ENCODE measurements around the gene ALDH2. TPM values are rescaled to one million over a fixed set of nuclear protein-coding genes. Genes with fewer than 3 reads are reported as not detected.

The ALDH2 gene
- total RNA-seq, 1 experiment from 2014 or later: not detected

GRCh38 chr12:111784953-111785352 lies 18.2 kb downstream of the ALDH2 start:
- Mint-ChIP-seq H3K9me3 (ENCODE audit: unreplicated experiment) (no peaks in the 10 kb centered on the region), H3K27ac (ENCODE audit: low read depth, unreplicated experiment) (no peak overlapping the region), H3K27me3 (ENCODE audit: insufficient read depth, unreplicated experiment) (no peaks in the 10 kb centered on the region), H3K4me3 (ENCODE audit: unreplicated experiment) (no peak overlapping the region), H3K36me3 (ENCODE audit: insufficient read depth, unreplicated experiment) (no peaks in the 10 kb centered on the region), H3K4me1 (ENCODE audit: insufficient read depth, unreplicated experiment) (peaks cover 19% of the 10 kb centered on the region)
- TF ChIP-seq, protein P1, sequence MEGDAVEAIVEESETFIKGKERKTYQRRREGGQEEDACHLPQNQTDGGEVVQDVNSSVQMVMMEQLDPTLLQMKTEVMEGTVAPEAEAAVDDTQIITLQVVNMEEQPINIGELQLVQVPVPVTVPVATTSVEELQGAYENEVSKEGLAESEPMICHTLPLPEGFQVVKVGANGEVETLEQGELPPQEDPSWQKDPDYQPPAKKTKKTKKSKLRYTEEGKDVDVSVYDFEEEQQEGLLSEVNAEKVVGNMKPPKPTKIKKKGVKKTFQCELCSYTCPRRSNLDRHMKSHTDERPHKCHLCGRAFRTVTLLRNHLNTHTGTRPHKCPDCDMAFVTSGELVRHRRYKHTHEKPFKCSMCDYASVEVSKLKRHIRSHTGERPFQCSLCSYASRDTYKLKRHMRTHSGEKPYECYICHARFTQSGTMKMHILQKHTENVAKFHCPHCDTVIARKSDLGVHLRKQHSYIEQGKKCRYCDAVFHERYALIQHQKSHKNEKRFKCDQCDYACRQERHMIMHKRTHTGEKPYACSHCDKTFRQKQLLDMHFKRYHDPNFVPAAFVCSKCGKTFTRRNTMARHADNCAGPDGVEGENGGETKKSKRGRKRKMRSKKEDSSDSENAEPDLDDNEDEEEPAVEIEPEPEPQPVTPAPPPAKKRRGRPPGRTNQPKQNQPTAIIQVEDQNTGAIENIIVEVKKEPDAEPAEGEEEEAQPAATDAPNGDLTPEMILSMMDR (IDR thresholded peaks at IDR 0.05; ENCODE audit: unreplicated experiment): no peak
- intact Hi-C loops (cut with micrococcal nuclease): no loop called here
- POLR2A ChIA-PET: interaction anchor here (1.0 to 2.1 kb wide), 4 partner anchors 10 to 28 kb away, joined by 3 to 14 read pairs (median 5); no protein-coding TSS in a partner anchor
- CTCF ChIA-PET: interaction anchor here (0.6 to 6.5 kb wide), 7 partner anchors 10 to 388 kb away, joined by 3 to 44 read pairs (median 3); no protein-coding TSS in a partner anchor
- BruUV-seq (replicated peaks): no TSS peak
- DNase-seq (ENCODE audit: unreplicated experiment): no peak

GRCh38 chr12:111785651-111786050 lies 18.9 kb downstream of the ALDH2 start:
- POLR2A ChIA-PET: interaction anchor here (0.6 to 2.1 kb wide), 5 partner anchors 11 to 139 kb away, joined by 3 to 14 read pairs (median 4); no protein-coding TSS in a partner anchor
- peak; percentile 48 for DNase-seq (ENCODE audit: unreplicated experiment)
- H3K9me3 Mint-ChIP-seq (ENCODE audit: unreplicated experiment): no peaks in the 10 kb centered on the region
- CTCF ChIA-PET: interaction anchor here (0.6 to 6.5 kb wide), 9 partner anchors 10 to 389 kb away, joined by 3 to 44 read pairs (median 3); no protein-coding TSS in a partner anchor
- no peak overlapping the region for H3K27ac Mint-ChIP-seq (ENCODE audit: low read depth, unreplicated experiment)
- H3K27me3 Mint-ChIP-seq (ENCODE audit: insufficient read depth, unreplicated experiment): no peaks in the 10 kb centered on the region
- TF ChIP-seq, protein P1 (IDR thresholded peaks at IDR 0.05; ENCODE audit: unreplicated experiment): no peak
- BruUV-seq (replicated peaks): no TSS peak
- peaks cover 14% of the 10 kb centered on the region for H3K4me1 Mint-ChIP-seq (ENCODE audit: insufficient read depth, unreplicated experiment)
- intact Hi-C loops (cut with micrococcal nuclease): no loop called here
- no peaks in the 10 kb centered on the region for H3K36me3 Mint-ChIP-seq (ENCODE audit: insufficient read depth, unreplicated experiment)
- H3K4me3 Mint-ChIP-seq (ENCODE audit: unreplicated experiment): no peak overlapping the region

DNA sequence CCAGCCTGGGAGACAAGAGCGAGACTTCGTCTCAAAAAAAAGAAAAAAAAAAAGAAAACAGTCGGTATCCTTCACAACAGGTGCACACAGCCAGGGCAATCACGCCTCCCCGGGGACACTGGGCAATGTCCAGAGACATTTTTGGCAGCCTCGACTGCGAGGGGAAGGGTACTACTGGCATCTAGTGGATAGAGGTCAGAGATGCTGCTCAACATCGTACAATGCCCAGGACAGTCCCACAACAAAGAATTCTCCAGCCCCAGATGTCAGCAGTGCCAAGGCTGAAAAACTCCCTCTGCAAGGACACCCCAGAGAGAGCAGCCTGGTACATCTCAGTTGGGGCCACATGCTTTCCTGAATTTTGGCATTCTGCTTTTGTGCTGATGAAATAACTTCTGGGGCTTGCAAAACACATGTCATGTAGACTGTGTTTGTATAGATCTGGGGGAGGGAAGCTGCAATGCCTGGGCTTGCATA lies 21.5 kb downstream of the ALDH2 start:
- H3K36me3 Mint-ChIP-seq (ENCODE audit: insufficient read depth, unreplicated experiment): no peaks in the 10 kb centered on the region

DNA sequence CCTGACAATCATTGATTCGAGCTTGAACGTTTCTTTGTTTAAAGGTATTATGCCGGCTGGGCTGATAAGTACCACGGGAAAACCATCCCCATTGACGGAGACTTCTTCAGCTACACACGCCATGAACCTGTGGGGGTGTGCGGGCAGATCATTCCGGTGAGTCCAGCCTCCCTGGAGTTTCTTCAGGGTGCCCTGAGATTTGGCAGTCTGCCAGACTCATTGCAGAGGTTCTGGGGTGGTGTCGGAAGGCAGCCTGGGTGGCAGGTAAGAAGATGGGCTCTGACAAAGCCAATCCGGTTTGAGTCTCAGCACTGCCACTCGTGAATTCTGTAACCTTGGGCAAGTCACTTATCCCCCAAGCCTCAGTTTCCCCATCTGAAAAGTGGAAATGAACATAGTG lies 23.0 kb downstream of the ALDH2 start:
- intact Hi-C loops (cut with micrococcal nuclease): no loop called here
- TF ChIP-seq, protein P1 (IDR thresholded peaks at IDR 0.05; ENCODE audit: unreplicated experiment): no peak

More for the DNA sequence above, 21.5 kb downstream of the ALDH2 start:
- Mint-ChIP-seq H3K27ac (ENCODE audit: low read depth, unreplicated experiment) (no peak overlapping the region), H3K27me3 (ENCODE audit: insufficient read depth, unreplicated experiment) (no peaks in the 10 kb centered on the region), H3K4me1 (ENCODE audit: insufficient read depth, unreplicated experiment) (peaks cover 12% of the 10 kb centered on the region), H3K9me3 (ENCODE audit: unreplicated experiment) (no peaks in the 10 kb centered on the region), H3K4me3 (ENCODE audit: unreplicated experiment) (no peak overlapping the region)
- peak; percentile 79 for DNase-seq (ENCODE audit: unreplicated experiment)
- intact Hi-C loops (cut with micrococcal nuclease): loop anchor here (1.0 kb wide), 2 partner anchors 35 to 101 kb away; no protein-coding TSS in a partner anchor
- POLR2A ChIA-PET: interaction anchor here (0.8 to 2.2 kb wide), 4 partner anchors 13 to 102 kb away, joined by 3 to 5 read pairs (median 4); partner anchors contain the start of genes ACAD10 and BRAP
- CTCF ChIA-PET: interaction anchor here (0.6 to 6.5 kb wide), 21 partner anchors 11 to 1774 kb away, joined by 3 to 44 read pairs (median 4); no protein-coding TSS in a partner anchor
- no TSS peak for BruUV-seq (replicated peaks)
- TF ChIP-seq, protein P1 (IDR thresholded peaks at IDR 0.05; ENCODE audit: unreplicated experiment): peak; percentile 58

More for the DNA sequence above, 23.0 kb downstream of the ALDH2 start:
- no peaks in the 10 kb centered on the region for H3K27me3 Mint-ChIP-seq (ENCODE audit: insufficient read depth, unreplicated experiment)
- no peaks in the 10 kb centered on the region for H3K9me3 Mint-ChIP-seq (ENCODE audit: unreplicated experiment)
- ChIA-PET POLR2A (interaction anchor here (0.7 to 2.2 kb wide), 3 partner anchors 10 to 52 kb away, joined by 4 to 5 read pairs (median 4); partner anchors contain the start of gene MAPKAPK5), CTCF (interaction anchor here (0.6 to 6.5 kb wide), 3 partner anchors 23 to 148 kb away, joined by 3 to 44 read pairs (median 16); no protein-coding TSS in a partner anchor)
- no peaks in the 10 kb centered on the region for H3K36me3 Mint-ChIP-seq (ENCODE audit: insufficient read depth, unreplicated experiment)
- no peak overlapping the region for H3K4me3 Mint-ChIP-seq (ENCODE audit: unreplicated experiment)
- no peak overlapping the region for H3K27ac Mint-ChIP-seq (ENCODE audit: low read depth, unreplicated experiment)
- no TSS peak for BruUV-seq (replicated peaks)
- H3K4me1 Mint-ChIP-seq (ENCODE audit: insufficient read depth, unreplicated experiment): peaks cover 12% of the 10 kb centered on the region
- peak; percentile 44 for DNase-seq (ENCODE audit: unreplicated experiment)

All from MCF 10A (cell line).